ENCODE measurements around the gene NTSR2.

Gene NTSR2

DNA sequence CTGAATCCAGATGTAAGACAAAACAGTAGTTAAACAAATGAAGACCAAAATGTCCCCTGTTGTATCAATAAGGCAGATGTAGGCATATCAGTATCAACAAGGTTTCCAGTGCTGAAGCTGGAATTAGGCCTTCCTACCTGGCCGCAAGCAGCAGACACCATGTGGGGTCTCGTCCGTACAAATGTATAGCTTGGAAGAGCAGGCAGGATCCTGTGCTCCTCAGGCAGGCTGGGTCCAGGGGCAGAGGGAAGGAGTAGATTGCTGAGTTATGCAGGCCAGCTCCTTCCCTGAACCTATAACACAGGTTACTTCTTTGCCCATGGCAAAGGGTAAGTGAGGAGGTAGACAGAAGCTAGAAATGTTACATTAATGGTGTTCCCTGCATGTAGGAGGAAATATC is 23.5 kb downstream of the NTSR2 start:
- ChIA-PET POLR2A (no interaction called here), CTCF (no interaction called here)
- no peak for DNase-seq (ENCODE audit: low read depth, low spot score)
- TF ChIP-seq, protein P1, sequence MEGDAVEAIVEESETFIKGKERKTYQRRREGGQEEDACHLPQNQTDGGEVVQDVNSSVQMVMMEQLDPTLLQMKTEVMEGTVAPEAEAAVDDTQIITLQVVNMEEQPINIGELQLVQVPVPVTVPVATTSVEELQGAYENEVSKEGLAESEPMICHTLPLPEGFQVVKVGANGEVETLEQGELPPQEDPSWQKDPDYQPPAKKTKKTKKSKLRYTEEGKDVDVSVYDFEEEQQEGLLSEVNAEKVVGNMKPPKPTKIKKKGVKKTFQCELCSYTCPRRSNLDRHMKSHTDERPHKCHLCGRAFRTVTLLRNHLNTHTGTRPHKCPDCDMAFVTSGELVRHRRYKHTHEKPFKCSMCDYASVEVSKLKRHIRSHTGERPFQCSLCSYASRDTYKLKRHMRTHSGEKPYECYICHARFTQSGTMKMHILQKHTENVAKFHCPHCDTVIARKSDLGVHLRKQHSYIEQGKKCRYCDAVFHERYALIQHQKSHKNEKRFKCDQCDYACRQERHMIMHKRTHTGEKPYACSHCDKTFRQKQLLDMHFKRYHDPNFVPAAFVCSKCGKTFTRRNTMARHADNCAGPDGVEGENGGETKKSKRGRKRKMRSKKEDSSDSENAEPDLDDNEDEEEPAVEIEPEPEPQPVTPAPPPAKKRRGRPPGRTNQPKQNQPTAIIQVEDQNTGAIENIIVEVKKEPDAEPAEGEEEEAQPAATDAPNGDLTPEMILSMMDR (IDR thresholded peaks at IDR 0.05; ENCODE audit: insufficient read depth, low read length, missing control alignments): no peak
- no peak overlapping the region for H3K4me3 ChIP-seq (ENCODE audit: low read depth, low read length)

DNA sequence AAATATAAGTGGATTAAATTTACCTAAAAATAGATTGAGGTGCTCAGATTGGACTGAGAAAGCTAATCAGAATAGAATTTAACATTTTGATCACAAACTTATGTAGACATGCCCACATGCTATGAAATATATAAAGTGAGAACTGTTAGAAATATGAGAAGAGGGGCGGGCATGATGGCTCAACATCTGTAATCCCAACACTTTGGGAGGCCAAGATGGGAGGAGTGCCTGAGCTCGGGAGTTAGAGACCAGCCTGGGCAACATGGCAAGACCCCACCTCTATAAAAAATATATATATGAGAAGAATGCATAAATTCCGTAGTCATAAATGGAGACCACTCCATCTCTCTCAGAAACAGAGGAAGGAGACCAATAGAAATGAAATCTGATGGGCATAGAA is 25.7 kb downstream of the NTSR2 start:
- DNase-seq (ENCODE audit: low read depth, low spot score): no peak
- no peak overlapping the region for H3K4me3 ChIP-seq (ENCODE audit: low read depth, low read length)
- CTCF ChIA-PET: no interaction called here
- POLR2A ChIA-PET: no interaction called here
- TF ChIP-seq, protein P1 (IDR thresholded peaks at IDR 0.05; ENCODE audit: insufficient read depth, low read length, missing control alignments): no peak

DNA sequence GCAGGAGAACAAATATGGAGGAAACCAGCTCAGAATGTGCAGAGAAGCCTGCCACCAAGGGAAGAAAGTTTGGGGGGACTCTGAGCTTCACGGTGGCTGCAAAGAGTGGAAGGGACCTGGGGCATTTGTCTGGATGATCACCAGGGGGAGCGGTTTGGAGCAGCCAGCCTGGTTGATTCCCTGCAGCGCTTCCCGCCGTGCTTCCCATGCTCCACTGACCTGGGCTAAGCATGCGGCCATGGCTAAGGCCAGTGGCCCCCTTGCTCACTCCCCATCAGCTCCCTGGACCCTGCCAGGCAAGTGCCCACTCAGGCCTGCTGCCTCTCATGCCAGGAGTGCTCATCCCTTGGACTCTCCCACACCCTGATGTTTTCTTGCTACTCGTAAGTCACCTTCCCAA is 27.0 kb downstream of the NTSR2 start:
- ChIA-PET POLR2A (no interaction called here), CTCF (interaction anchor here (1.3 kb wide), 1 partner anchor 38 kb away, joined by 4 read pairs; no protein-coding TSS in a partner anchor)
- TF ChIP-seq, protein P1 (IDR thresholded peaks at IDR 0.05; ENCODE audit: insufficient read depth, low read length, missing control alignments): no peak
- no peak for DNase-seq (ENCODE audit: low read depth, low spot score)
- no peak overlapping the region for H3K4me3 ChIP-seq (ENCODE audit: low read depth, low read length)

DNA sequence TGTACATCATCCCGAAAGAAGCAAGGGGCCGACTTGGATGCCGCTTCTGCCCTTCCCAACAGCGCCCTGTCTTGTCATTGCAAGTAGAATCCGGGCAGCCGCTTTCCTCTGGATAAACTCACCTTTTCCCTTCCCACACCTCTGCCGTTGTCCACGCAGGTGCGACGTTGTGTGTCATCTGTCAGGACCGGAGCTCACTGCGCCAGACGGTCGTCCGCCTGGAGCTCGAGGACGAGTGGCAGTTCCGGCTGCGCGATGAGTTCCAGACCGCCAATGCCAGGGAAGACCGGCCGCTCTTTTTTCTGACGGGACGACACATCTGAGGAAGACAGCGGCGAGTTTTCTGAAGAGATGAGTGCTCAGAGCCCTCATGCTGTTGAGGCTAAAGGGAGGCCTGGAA is 29.9 kb downstream of the NTSR2 start:
- no peak overlapping the region for H3K4me3 ChIP-seq (ENCODE audit: low read depth, low read length)
- POLR2A ChIA-PET: no interaction called here
- CTCF ChIA-PET: no interaction called here
- TF ChIP-seq, protein P1 (IDR thresholded peaks at IDR 0.05; ENCODE audit: insufficient read depth, low read length, missing control alignments): no peak
- DNase-seq (ENCODE audit: low read depth, low spot score): no peak

DNA sequence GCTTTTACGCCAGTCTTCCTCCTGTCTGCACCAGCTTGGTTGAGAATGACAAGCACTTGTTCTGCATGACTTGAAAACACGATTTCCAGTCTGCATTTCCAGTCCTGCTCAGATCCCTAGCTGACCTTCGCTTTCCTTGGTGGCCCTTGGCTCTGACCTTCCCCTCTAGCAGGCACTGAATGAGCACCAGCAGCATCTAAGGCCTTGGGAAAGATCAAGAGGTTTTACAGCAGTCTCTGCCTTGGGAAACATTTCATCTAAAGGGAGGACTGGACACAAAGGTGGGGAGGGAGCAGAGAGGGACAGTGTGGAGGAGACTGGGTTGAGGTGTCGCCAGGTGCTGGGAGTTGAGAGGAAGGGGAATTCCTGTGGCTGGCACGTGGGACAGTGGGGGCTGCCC is 30.5 kb downstream of the NTSR2 start:
- ChIA-PET POLR2A (no interaction called here), CTCF (no interaction called here)
- no peak for DNase-seq (ENCODE audit: low read depth, low spot score)
- H3K4me3 ChIP-seq (ENCODE audit: low read depth, low read length): no peak overlapping the region
- TF ChIP-seq, protein P1 (IDR thresholded peaks at IDR 0.05; ENCODE audit: insufficient read depth, low read length, missing control alignments): no peak

DNA sequence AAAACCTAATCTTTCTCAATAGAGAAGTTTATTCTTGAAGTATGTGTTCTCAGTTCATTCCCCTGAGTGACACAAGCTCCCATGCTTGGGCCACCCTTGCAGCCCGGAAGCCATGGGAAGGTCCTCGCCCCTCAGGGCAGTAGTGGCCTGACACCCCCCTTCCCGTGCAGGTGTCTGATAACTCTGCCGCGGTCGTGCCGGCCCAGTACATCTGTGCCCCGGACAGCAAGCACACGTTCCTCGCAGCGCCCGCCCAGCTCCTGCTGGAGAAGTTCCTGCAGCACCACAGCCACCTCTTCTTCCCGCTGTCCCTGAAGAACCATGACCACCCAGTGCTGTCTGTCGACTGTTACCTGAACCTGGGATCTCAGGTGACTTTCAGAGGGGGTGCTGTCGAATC is 32.4 kb downstream of the NTSR2 start:
- POLR2A ChIA-PET: no interaction called here
- CTCF ChIA-PET: interaction anchor here (0.7 to 1.4 kb wide), 2 partner anchors 45 to 56 kb away, joined by 3 read pairs; no protein-coding TSS in a partner anchor

More for the DNA sequence above, 32.4 kb downstream of the NTSR2 start:
- no peak for DNase-seq (ENCODE audit: low read depth, low spot score)
- no peak overlapping the region for H3K4me3 ChIP-seq (ENCODE audit: low read depth, low read length)
- TF ChIP-seq, protein P1 (IDR thresholded peaks at IDR 0.05; ENCODE audit: insufficient read depth, low read length, missing control alignments): no peak

All from AG04449 (cell line).